Muscle of leg (tissue), 11 donors: Measurements from ENCODE around the gene SMIM7. TPM values are rescaled to one million over a fixed set of nuclear protein-coding genes. Genes with fewer than 3 reads are reported as not detected.

Experiments
- DNase-seq: peaks from one replicate; pipeline ENCODE4 v3.0.0; 2013
- H3K27ac ChIP-seq: one replicate; pipeline ENCODE4 v1.5.1; 2013; ENCODE audit warnings: mild to moderate bottlenecking, low read length, control low read depth
- H3K27me3 ChIP-seq: one replicate; pipeline ENCODE4 v1.6.1; 2013; ENCODE audit warnings: low read length; ENCODE audit not compliant: control insufficient read depth, insufficient read depth
- H3K36me3 ChIP-seq: one replicate; pipeline ENCODE4 v1.6.1; 2013; ENCODE audit warnings: low read length; ENCODE audit not compliant: control insufficient read depth, insufficient read depth
- H3K4me1 ChIP-seq: one replicate; pipeline ENCODE4 v1.6.1; 2013; ENCODE audit warnings: low read length; ENCODE audit not compliant: control insufficient read depth, insufficient read depth
- H3K4me3 ChIP-seq: one replicate; pipeline ENCODE4 v1.5.1; 2013; ENCODE audit warnings: low read length, control low read depth
- H3K9me3 ChIP-seq: replicated peaks from 2 replicates; pipeline ENCODE4 v1.6.1; 2013; ENCODE audit warnings: low read depth, low read length; ENCODE audit not compliant: control insufficient read depth
- WGBS: methylation state at CpG from one replicate; pipeline ENCODE4 v1.1.5; 2013; ENCODE audit warnings: missing lambda C conversion rate; ENCODE audit not compliant: insufficient coverage; 5-methylcytosine and 5-hydroxymethylcytosine counted together
- polyA plus RNA-seq, 8 donors: library from polyadenylated mRNA; unstranded; fragments of 120-200 nt; gene quantifications; one replicate each; pipeline versions ENCODE4 v1.2.1 to v1.2.3, GENCODE V29; 2013; ENCODE audit warnings: inconsistent platforms in 1 of 8, low replicate concordance in 1 of 8; ENCODE audit not compliant: insufficient read length in 8 of 8, insufficient read depth in 1 of 8
- total RNA-seq: library from RNA; stranded (reverse); fragments of 120-200 nt; gene quantifications from one replicate; pipeline ENCODE4 v1.2.4, GENCODE V29; 2013

The SMIM7 gene
- total and polyA plus RNA-seq, 9 donors, result 50.4 to 70.1 (median 57.8) TPM

- H3K4me1 ChIP-seq, result peaks cover 23% of the 10 kb centered on the region
- H3K27ac ChIP-seq, result peak overlapping the region; percentile 79
- WGBS, result no CpG with 5 or more reads among the region's 12 CpGs
Observed at GRCh38 chr19:16626796-16627192, 33.1 kb downstream of the SMIM7 start.

GRCh38 chr19:16625163-16625958, 34.6 kb downstream of the SMIM7 start:
- Histone ChIP-seq H3K27ac (no peak overlapping the region), H3K9me3 (no peaks in the 10 kb centered on the region), H3K27me3 (no peaks in the 10 kb centered on the region), H3K4me1 (peaks cover 25% of the 10 kb centered on the region), H3K36me3 (peaks cover 16% of the 10 kb centered on the region), H3K4me3 (no peak overlapping the region)
- 83% methylated on average over 9 of the region's 16 CpGs for WGBS
- DNase-seq, result no peak

More at GRCh38 chr19:16626796-16627192, 33.1 kb downstream of the SMIM7 start:
- no peaks in the 10 kb centered on the region for H3K27me3 ChIP-seq
- H3K36me3 ChIP-seq, result peaks cover 26% of the 10 kb centered on the region
- H3K4me3 ChIP-seq, result peak overlapping the region; percentile 89
- peaks cover 2% of the 10 kb centered on the region for H3K9me3 ChIP-seq
- DNase-seq, result peak; percentile 17

GRCh38 chr19:16624236-16624635, 35.7 kb downstream of the SMIM7 start:
- 82% methylated on average over 6 of the region's 10 CpGs for WGBS
- Histone ChIP-seq H3K9me3 (no peaks in the 10 kb centered on the region), H3K27me3 (no peaks in the 10 kb centered on the region), H3K27ac (no peak overlapping the region), H3K36me3 (peaks cover 16% of the 10 kb centered on the region), H3K4me3 (no peak overlapping the region), H3K4me1 (peaks cover 25% of the 10 kb centered on the region)
- DNase-seq, result no peak

- 75% methylated on average over 4 of the region's 6 CpGs for WGBS
- no peak overlapping the region for H3K4me3 ChIP-seq
- no peak overlapping the region for H3K27ac ChIP-seq
- DNase-seq, result no peak
- H3K4me1 ChIP-seq, result peaks cover 27% of the 10 kb centered on the region
- peaks cover 16% of the 10 kb centered on the region for H3K36me3 ChIP-seq
- H3K9me3 ChIP-seq, result no peaks in the 10 kb centered on the region
- H3K27me3 ChIP-seq, result no peaks in the 10 kb centered on the region
Observed at GRCh38 chr19:16623576-16623975, 36.4 kb downstream of the SMIM7 start.

GRCh38 chr19:16623066-16623465, 36.9 kb downstream of the SMIM7 start:
- H3K27me3 ChIP-seq, result no peaks in the 10 kb centered on the region
- DNase-seq, result no peak
- H3K4me1 ChIP-seq, result peaks cover 33% of the 10 kb centered on the region
- H3K36me3 ChIP-seq, result peaks cover 16% of the 10 kb centered on the region
- no peak overlapping the region for H3K27ac ChIP-seq
- no peak overlapping the region for H3K4me3 ChIP-seq
- no CpG with 5 or more reads among the region's 2 CpGs for WGBS
- H3K9me3 ChIP-seq, result no peaks in the 10 kb centered on the region

- Histone ChIP-seq H3K36me3 (peaks cover 16% of the 10 kb centered on the region), H3K9me3 (no peaks in the 10 kb centered on the region), H3K27me3 (no peaks in the 10 kb centered on the region), H3K4me1 (peaks cover 27% of the 10 kb centered on the region), H3K27ac (no peak overlapping the region), H3K4me3 (no peak overlapping the region)
- DNase-seq, result no peak
- WGBS, result 68% methylated on average over 7 of the region's 7 CpGs
Observed at GRCh38 chr19:16621165-16621800, 38.7 kb downstream of the SMIM7 start.

- WGBS, result 38% methylated on average over 1 of the region's 3 CpGs
- DNase-seq, result no peak
- Histone ChIP-seq H3K4me3 (no peak overlapping the region), H3K27ac (no peak overlapping the region), H3K36me3 (peaks cover 13% of the 10 kb centered on the region), H3K4me1 (peaks cover 27% of the 10 kb centered on the region), H3K27me3 (no peaks in the 10 kb centered on the region), H3K9me3 (no peaks in the 10 kb centered on the region)
Observed at GRCh38 chr19:16620584-16620983, 39.4 kb downstream of the SMIM7 start.

GRCh38 chr19:16620018-16620417, 39.9 kb downstream of the SMIM7 start:
- Histone ChIP-seq H3K4me1 (peaks cover 27% of the 10 kb centered on the region), H3K4me3 (no peak overlapping the region), H3K9me3 (no peaks in the 10 kb centered on the region), H3K36me3 (peaks cover 11% of the 10 kb centered on the region), H3K27me3 (no peaks in the 10 kb centered on the region), H3K27ac (peak overlapping the region; percentile 35)
- DNase-seq, result peak; percentile 54
- WGBS, result 93% methylated on average over 3 of the region's 5 CpGs

- Histone ChIP-seq H3K27ac (peak overlapping the region; percentile 35), H3K36me3 (peaks cover 9% of the 10 kb centered on the region), H3K9me3 (no peaks in the 10 kb centered on the region), H3K27me3 (no peaks in the 10 kb centered on the region), H3K4me3 (no peak overlapping the region), H3K4me1 (peaks cover 27% of the 10 kb centered on the region)
- 79% methylated on average over 6 of the region's 7 CpGs for WGBS
- no peak for DNase-seq
Observed at GRCh38 chr19:16619457-16619856, 40.5 kb downstream of the SMIM7 start.

GRCh38 chr19:16618248-16618647, 41.7 kb downstream of the SMIM7 start:
- peaks cover 27% of the 10 kb centered on the region for H3K4me1 ChIP-seq
- H3K27ac ChIP-seq, result no peak overlapping the region
- 93% methylated on average over 2 of the region's 7 CpGs for WGBS
- H3K9me3 ChIP-seq, result no peaks in the 10 kb centered on the region
- no peak overlapping the region for H3K4me3 ChIP-seq
- H3K27me3 ChIP-seq, result no peaks in the 10 kb centered on the region
- peaks cover 4% of the 10 kb centered on the region for H3K36me3 ChIP-seq
- no peak for DNase-seq
